ACC112 (cell line): ENCODE measurements around the gene CEP131.

Source experiments
- H2AFZ ChIP-seq: fragments of 200-600 bp; sonication (generic); one replicate; pipeline ENCODE4 v1.6.0; 2017; ENCODE audit warnings: antibody characterized with exemption, low read length; ENCODE audit not compliant: unreplicated experiment
- H3K27ac ChIP-seq: fragments of 200-600 bp; sonication (generic); 2 replicates; pipeline ENCODE4 v1.5.1; 2014; ENCODE audit warnings: low read depth, mild to moderate bottlenecking, antibody characterized with exemption, low read length, moderate library complexity
- H3K27me3 ChIP-seq: fragments of 200-600 bp; sonication (generic); 2 replicates; pipeline ENCODE4 v1.6.1; 2014; ENCODE audit warnings: mild to moderate bottlenecking, antibody characterized with exemption, low read length, moderate library complexity, mixed read lengths; ENCODE audit not compliant: insufficient read depth
- H3K36me3 ChIP-seq: fragments of 200-600 bp; sonication (generic); 2 replicates; pipeline ENCODE4 v1.6.1; 2016; ENCODE audit warnings: mild to moderate bottlenecking, antibody characterized with exemption, low read length, moderate library complexity, mixed read lengths; ENCODE audit not compliant: insufficient read depth
- H3K4me1 ChIP-seq: fragments of 200-600 bp; sonication (generic); one replicate; pipeline ENCODE4 v1.6.1; 2016; ENCODE audit warnings: low read length, mixed read lengths; ENCODE audit not compliant: insufficient read depth, unreplicated experiment, control insufficient read depth
- H3K4me3 ChIP-seq: fragments of 200-600 bp; sonication (generic); 2 replicates; pipeline ENCODE4 v1.5.1; 2014; ENCODE audit warnings: mild to moderate bottlenecking, low read depth, low read length
- H3K79me2 ChIP-seq: fragments of 200-600 bp; sonication (generic); one replicate; pipeline ENCODE4 v1.6.0; 2016; ENCODE audit warnings: low read length; ENCODE audit not compliant: control insufficient read depth, unreplicated experiment, insufficient read depth

CEP131 gene

GRCh38 chr17:81251094-81251708, 28.4 kb upstream of the CEP131 start:
- peaks cover 2% of the 10 kb centered on the region for H3K4me1 ChIP-seq
- H3K27me3 ChIP-seq = no peaks in the 10 kb centered on the region
- no peak overlapping the region for H3K27ac ChIP-seq
- no peak overlapping the region for H3K4me3 ChIP-seq
- H3K36me3 ChIP-seq = peaks cover 6% of the 10 kb centered on the region; the same call in 1 of the 2 replicates
- H2AFZ ChIP-seq = no peak overlapping the region
- no peaks in the 10 kb centered on the region for H3K79me2 ChIP-seq

GRCh38 chr17:81250286-81251093, 27.7 kb upstream of the CEP131 start:
- H2AFZ ChIP-seq = no peak overlapping the region
- no peaks in the 10 kb centered on the region for H3K27me3 ChIP-seq
- no peak overlapping the region for H3K27ac ChIP-seq
- no peaks in the 10 kb centered on the region for H3K4me1 ChIP-seq
- no peak overlapping the region for H3K4me3 ChIP-seq
- H3K79me2 ChIP-seq = no peaks in the 10 kb centered on the region
- peaks cover 6% of the 10 kb centered on the region; the same call in 1 of the 2 replicates for H3K36me3 ChIP-seq

- Histone ChIP-seq H3K27ac (no peak overlapping the region), H3K27me3 (no peaks in the 10 kb centered on the region), H2AFZ (no peak overlapping the region), H3K79me2 (no peaks in the 10 kb centered on the region), H3K4me3 (no peak overlapping the region), H3K4me1 (peaks cover 9% of the 10 kb centered on the region), H3K36me3 (peaks cover 6% of the 10 kb centered on the region; the same call in 1 of the 2 replicates)
Measured at GRCh38 chr17:81249223-81250040, 26.7 kb upstream of the CEP131 start.

GRCh38 chr17:81248649-81249048, 25.9 kb upstream of the CEP131 start:
- Histone ChIP-seq H3K27me3 (no peaks in the 10 kb centered on the region), H3K4me1 (peaks cover 9% of the 10 kb centered on the region), H2AFZ (no peak overlapping the region), H3K79me2 (no peaks in the 10 kb centered on the region), H3K27ac (no peak overlapping the region), H3K4me3 (no peak overlapping the region), H3K36me3 (peaks cover 6% of the 10 kb centered on the region; the same call in 1 of the 2 replicates)

GRCh38 chr17:81247339-81247990, 24.7 kb upstream of the CEP131 start:
- Histone ChIP-seq H3K27me3 (no peaks in the 10 kb centered on the region), H3K27ac (no peak overlapping the region), H3K36me3 (peaks cover 6% of the 10 kb centered on the region; the same call in 1 of the 2 replicates), H3K79me2 (no peaks in the 10 kb centered on the region), H3K4me1 (peaks cover 9% of the 10 kb centered on the region), H3K4me3 (no peak overlapping the region), H2AFZ (no peak overlapping the region)

- Histone ChIP-seq H3K36me3 (peaks cover 6% of the 10 kb centered on the region; the same call in 1 of the 2 replicates), H2AFZ (no peak overlapping the region)
Measured at GRCh38 chr17:81246679-81247338, 24.0 kb upstream of the CEP131 start.

GRCh38 chr17:81246343-81246670, 23.5 kb upstream of the CEP131 start:
- Histone ChIP-seq H3K27me3 (no peaks in the 10 kb centered on the region), H3K36me3 (peaks cover 8% of the 10 kb centered on the region; the same call in 1 of the 2 replicates), H3K27ac (no peak overlapping the region), H3K4me1 (peaks cover 9% of the 10 kb centered on the region), H3K79me2 (peaks cover 7% of the 10 kb centered on the region), H3K4me3 (no peak overlapping the region), H2AFZ (no peak overlapping the region)

More at GRCh38 chr17:81246679-81247338, 24.0 kb upstream of the CEP131 start:
- Histone ChIP-seq H3K4me1 (peaks cover 9% of the 10 kb centered on the region), H3K27ac (no peak overlapping the region), H3K79me2 (peaks cover 2% of the 10 kb centered on the region), H3K4me3 (no peak overlapping the region), H3K27me3 (no peaks in the 10 kb centered on the region)

GRCh38 chr17:81245665-81246342, 23.0 kb upstream of the CEP131 start:
- H2AFZ ChIP-seq = no peak overlapping the region
- peaks cover 9% of the 10 kb centered on the region for H3K4me1 ChIP-seq
- H3K27ac ChIP-seq = no peak overlapping the region

GRCh38 chr17:81245024-81245664, 22.4 kb upstream of the CEP131 start:
- Histone ChIP-seq H3K4me1 (peaks cover 9% of the 10 kb centered on the region), H3K27me3 (no peaks in the 10 kb centered on the region), H3K79me2 (peaks cover 18% of the 10 kb centered on the region), H2AFZ (no peak overlapping the region), H3K4me3 (no peak overlapping the region), H3K36me3 (peaks cover 6% of the 10 kb centered on the region; the same call in 1 of the 2 replicates), H3K27ac (no peak overlapping the region)

More at GRCh38 chr17:81245665-81246342, 23.0 kb upstream of the CEP131 start:
- H3K36me3 ChIP-seq = peaks cover 8% of the 10 kb centered on the region; the same call in 1 of the 2 replicates
- H3K79me2 ChIP-seq = peaks cover 11% of the 10 kb centered on the region
- H3K4me3 ChIP-seq = no peak overlapping the region
- H3K27me3 ChIP-seq = no peaks in the 10 kb centered on the region
